NCI-H2029 (cell line): ENCODE results near the gene RYR1.
"Not testable (repeated sequence)": the region's sequence is repeated elsewhere in the genome, so short reads cannot be mapped to it uniquely, and the experiment has no call there.

Experiments used
- DNase-seq: peaks from one replicate; lab custom pipeline; 2025; lab: John Stamatoyannopoulos, UW

Gene RYR1

DNA sequence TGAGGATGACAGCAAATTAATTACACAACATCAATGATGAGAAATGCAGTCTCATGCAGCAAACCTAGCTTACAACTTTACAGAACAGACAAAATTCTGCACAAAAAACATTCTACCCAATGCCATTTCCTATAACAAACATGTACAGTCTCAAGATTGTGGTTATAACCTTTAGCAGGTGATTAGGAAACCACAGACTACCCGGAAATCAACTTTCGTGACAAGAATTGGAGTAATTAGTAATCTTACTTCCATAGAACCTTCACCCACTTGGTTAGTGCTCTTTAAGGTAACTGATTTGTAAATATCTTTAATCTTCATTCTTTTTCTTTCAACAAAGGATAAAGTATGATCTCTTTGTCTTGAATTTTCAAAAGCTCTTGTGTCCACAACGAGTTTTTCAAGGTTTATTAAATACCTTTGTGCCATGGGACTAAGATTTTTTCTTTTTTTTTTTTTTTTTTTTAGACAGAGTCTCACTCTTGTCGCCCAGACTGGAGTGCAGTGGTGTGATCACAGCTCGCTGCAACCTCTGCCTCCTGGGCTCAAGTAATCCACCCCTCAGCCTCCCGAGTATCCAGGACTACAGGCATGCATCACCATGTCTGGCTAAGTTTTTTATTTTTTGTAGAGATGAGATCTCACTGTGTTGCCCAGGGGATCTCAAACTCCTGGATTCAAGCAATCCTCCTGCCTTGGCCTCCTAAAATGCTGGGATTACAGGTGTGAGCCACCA, 105.5 kb downstream of the RYR1 start:
- DNase-seq: no peak

DNA sequence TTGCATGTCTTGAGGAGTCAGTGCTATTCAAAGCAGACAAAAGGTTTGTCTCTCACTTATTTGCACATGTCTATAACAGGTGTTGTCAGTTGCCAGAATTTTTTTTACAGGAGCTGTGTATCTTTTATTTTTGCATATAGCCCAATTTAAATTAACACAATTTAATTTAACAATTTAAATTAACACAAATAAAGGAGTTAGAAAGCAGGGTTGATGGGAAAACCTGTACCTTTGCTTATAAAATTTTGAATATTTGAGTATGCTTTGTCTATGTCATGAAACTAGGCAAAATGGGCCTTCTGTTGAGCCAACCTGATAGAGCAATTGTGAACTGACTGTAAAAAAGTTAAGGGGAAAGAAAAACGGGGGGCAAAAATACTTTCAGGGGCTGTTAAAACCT, 106.3 kb downstream of the RYR1 start:
- no peak for DNase-seq

DNA sequence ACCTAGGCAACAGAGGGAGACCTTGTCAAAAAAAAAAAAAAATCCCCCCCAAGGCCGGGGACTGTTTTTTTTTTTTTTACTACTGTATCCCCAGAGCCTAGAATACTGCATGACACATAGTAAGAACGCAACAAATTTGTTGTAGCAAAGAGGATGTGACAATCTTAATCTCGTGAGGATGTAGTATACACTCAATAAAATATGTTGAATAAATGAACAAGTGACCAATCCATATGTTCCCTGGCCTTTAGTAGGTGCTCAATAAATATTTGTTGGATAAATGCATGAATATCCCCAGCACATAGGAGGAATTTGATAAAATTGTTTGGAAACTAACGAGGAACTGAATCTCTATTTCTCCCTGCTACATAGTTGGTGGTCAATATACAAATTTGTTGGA, 108.5 kb downstream of the RYR1 start:
- no peak for DNase-seq

DNA sequence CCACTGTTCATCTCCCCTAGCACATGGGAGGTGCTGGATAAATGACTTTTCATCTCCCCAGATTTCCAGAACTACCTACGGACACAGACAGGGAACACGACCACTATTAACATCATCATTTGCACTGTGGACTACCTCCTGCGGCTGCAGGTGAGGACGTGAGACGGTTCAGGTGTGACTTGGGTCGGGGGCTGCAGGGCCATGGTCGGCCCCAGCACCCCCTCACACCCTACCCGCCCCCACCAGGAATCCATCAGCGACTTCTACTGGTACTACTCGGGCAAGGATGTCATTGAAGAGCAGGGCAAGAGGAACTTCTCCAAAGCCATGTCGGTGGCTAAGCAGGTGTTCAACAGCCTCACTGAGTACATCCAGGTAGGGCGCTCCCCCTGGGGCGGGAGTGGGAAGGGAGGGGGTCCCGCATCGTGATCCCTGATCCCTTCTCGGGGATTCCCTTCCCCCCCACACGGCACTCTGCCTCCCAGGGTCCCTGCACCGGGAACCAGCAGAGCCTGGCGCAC, 109.9 kb downstream of the RYR1 start:
- DNase-seq: no peak

DNA sequence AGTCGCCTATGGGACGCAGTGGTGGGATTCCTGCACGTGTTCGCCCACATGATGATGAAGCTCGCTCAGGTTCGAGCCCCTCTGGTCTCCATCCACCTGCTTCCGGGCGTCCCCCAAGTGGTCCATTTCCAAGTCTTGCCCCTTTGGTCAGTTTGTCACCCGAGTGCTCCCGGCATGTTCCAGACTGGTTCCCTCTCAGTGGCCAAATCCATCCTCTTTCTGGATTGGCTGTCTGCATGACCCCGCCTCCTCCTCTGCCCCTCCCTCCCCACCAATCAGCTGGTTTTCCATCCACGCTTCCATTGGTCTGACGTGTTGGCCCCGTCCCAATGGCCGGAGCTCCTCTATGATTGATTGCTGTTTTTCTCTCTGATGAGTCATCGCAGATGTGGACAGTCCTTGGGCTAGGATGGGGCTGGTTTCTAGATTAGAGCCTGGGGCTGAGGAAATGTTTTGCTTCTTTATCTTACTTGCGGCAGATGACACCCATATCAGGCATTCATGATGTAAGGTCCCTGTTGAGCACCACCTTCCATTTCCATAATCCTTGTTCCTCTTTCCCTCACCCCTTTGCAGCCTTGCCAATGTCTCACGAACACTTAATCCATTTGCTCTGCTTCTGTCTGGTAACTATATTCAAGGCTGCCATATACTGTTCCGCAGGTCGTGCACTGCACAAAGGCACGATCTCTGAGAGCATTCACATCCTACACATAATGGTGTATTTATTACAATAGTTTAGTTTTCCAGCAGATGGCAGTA, 110.5 kb downstream of the RYR1 start:
- no peak for DNase-seq

DNA sequence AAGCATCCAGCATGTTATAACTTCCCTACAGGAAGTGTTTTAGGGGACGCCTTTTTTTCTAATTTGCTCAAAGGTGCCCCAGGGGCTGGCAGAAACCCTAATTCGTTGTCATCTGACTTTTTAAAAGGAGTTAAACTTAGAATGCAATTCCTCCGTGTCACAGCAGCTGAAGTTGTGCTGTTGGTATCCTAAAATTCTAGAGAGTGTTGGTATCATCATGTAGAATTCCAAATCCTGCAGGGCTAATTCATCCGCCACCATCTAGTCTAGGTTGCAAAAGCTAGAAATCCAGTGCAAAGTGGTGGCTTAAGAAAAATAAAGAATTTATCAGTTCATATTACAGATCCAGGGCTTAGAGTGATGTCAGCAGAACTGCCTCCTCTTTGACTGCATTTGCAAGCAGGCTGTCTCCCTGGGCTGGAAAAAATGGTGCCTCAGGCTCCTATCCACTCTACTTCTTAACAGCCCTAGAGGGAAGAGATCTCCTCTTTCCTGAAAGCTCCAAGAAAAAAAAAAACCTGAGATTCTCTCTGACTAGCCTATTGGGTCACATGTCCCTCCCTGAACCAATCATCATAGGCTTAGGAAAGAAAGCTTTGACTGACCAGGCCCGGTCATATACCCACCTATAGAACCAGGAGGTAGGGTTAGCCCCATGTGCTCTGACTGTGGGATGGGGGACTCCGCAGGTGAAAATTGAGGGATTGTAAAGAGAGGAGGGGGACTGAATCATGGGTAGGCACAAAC, 111.3 kb downstream of the RYR1 start:
- peak; percentile 40 for DNase-seq

DNA sequence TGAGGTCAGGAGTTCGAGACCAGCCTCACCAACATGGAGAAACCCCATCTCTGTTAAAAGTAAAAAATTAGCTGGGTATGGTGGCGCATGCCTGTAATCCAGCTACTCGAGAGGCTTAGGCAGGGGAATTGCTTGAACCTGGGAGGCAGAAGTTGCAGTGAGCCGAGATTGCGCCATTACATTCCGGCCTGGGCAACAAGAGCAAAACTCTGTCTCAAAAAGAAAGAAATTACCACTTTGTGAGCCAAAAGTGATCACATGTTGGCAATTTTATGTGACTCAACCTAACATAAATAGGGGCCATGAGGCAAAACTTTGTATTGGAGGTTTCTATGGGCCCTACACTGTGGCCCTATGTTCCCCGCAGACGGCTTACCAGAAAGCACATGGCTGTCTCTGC, 112.1 kb downstream of the RYR1 start:
- no peak for DNase-seq

DNA sequence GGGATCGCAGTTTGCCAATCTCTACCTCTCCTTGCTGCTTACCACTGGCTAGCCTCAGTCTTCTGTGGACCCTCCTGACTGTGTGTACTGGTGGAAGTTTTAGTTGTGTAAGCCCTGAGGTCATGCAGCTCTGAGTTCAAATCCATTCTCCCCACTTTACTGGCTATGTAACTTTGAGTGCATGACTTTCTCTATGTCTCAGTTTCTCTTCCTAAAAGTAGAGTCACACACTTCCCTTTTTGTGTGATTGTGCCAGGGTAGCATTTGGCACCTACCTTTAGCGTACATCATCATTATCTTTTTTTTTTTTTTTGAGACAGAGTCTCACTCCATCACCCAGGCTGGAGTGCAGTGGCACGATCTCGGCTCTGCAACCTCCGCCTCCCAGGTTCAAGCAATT, 113.9 kb downstream of the RYR1 start:
- DNase-seq: no peak

DNA sequence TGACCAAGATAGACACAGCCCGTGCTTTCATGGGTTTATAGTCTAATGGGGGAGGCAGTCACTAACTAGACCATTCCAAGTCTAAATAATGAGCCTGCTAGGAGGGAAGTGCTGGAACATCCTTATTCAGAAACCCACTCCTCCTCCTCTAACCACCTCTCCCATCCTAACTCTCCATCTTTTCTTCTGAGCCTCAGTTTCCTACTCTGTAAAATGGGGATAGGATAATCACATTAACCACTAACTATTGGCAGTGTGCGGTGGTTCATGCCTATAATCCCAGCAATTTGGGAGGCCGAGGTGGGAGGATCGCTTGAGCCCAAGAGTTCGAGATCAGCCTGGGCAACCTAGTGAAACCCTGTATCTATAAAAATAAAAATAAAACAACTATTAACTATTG, 115.6 kb downstream of the RYR1 start:
- no peak for DNase-seq

DNA sequence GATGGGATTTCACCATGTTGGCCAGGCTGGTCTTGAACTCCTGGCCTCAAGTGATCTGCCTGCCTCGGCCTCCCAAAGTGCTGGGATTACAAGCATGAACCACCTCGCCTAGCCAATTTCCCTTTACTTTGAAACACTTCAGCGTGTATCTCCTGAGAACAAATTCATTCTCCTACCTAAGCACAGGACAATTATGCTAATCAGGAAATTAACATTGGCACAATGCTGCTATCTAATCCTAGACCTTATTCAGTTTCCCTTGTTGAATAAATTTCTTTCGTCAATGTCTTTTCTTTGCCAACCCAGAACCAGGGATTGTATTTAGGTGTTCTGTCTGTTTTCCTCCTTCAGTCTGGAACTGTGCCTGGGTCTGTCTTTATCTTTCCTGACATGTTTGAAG, 116.5 kb downstream of the RYR1 start:
- no peak for DNase-seq

DNA sequence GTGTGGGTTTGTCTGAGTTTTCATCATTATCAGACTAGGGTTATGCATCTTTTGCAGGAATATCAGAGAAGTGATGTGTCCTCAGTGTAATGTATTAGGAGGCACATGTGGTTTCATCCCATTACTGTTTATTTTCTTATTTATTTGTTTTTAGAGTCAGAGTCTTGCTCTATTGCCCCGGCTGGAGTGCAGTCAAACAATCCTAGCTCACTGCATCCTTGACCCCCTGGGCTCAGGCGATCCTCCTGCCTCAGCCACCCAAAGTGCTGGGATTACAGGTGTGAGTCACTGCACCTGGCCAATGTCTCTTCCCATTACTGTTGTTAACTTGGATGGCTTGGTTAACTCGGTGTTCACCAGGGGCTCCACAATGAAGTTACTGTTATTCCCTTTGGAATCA, 116.9 kb downstream of the RYR1 start:
- no peak for DNase-seq

DNA sequence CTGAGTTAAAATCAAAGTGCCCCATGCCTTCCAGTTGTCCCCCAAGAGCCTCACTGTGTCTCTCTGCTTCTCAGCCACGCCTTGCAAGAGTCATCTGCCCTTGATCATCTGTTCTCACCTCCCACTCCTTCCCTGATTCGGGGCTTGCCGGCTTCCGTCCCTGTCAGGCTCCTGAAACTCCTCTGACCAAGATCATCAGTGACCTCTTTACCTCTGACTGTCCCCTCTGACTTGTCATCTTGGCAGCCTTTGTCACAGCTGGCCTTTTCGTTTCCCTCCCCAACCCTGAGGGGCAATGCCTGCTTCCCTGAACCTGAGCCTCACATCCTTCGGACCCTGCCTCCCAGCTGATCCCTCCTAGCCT, 117.9 kb downstream of the RYR1 start:
- no peak for DNase-seq

DNA sequence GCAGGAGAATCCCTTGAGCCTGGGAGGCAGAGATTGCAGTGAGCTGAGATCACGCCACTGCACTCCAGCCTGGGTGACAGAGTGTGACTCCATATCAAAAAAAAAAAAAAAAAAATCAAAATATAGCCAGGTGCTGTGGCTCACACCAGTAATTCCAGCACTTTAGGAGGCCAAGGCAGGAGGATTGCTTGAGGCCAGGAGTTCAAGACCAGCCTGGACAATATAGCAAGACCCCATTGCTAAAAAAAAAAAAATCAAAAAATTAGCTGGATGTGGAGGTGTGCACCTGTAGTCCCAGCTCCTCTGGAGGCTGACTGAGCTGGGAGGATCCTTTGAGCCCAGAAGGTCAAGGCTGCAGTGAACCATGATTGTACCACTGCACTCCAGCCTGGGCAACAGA, 119.7 kb downstream of the RYR1 start:
- not testable (repeated sequence) for DNase-seq

DNA sequence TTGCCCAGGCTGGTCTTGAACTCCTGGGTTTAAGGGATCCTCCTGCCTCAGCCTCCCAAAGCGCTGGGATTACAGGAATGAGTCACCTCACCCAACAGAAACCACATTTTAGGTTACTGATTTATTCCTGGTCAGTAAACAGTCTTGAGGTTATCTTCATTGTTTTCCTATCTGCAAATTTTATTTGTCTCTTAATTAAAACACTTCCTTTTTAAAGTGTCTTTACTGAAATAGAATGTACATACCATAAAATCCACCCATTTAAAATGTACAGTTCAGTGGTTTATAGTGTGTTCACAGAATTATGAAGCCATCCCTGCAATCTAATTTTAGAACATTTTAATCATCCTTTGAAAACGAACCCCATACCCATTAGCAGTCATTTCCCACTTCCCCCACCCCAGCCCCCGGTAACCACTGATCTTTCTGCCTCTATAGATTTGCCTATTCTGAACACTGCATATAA, 121.2 kb downstream of the RYR1 start:
- no peak for DNase-seq

DNA sequence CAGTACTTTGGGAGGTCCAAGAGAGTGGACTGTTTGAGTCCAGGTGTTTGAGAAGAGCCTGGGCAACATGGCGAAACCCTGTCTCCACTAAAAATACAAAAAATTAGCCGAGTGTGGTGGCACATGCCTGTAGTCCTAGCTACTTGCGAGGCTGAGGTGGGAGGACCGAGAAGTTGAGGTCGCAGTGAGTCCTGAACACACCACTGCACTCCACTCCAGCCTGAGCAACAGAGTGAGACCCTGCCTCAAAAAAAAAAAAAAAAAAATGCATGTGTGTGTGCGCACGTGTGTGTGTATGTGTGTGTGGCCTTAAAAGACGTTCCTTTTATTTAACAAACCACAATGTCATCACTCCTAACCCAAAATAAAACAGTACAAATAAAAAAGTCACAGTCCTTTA, 121.7 kb downstream of the RYR1 start:
- no peak for DNase-seq

DNA sequence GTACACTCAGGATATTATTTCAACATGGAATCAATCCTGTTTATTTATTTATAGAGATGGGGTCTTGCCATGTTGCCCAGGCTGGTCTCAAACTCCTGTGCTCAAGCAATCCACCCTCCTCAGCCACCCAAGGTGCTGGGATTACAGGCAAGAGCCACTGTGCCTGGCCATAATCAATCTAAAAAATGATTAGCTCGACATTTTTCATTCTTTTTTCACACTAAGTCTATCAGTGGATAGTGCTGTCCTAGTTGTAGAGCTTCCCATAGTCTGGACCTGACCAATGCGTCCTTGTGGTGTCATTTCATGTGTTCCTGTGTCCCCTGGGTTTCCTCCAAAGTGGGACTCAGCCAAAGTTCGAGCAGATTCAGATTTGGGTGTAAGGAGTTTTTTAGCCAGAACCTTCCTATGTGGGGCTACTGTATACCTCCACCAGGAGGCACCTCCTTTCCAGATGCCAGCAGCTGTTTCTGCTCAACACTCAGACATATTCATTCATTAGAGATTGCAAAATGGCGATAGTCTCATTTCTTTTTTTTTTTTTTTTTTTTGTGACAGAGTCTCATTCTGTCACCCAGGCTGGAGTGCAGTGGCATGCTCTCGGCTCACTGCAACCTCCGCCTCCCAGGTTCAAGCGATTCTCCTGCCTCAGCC, 123.2 kb downstream of the RYR1 start:
- DNase-seq: no peak

DNA sequence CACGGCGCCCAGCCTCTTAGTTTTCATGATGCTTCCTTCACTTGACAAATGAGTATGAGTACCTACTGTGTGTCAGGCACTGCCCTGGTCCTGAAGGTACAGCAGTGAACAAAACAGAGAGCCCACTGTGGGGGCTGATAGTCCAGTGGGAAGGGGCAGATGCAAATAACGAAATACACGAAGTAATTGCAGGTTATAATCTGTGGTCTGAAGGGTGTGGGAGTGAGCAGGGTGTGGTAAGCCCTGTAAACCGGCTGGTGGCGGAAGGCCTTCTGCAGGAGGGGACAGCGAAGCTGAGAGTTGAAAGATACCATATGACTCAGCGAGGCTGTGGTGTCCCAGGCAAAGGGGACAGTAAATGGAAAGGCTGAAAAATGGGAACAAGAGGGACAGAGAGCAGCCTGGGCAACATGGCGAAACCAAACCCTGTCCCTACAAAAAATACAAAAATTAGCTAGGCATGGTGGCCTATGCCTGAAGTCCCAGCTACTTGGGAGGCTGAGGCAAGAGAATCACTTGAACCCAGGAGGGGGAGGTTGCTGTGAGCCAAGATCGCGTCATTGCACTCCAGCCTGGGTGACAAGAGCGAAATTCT, 123.8 kb downstream of the RYR1 start:
- no peak for DNase-seq

DNA sequence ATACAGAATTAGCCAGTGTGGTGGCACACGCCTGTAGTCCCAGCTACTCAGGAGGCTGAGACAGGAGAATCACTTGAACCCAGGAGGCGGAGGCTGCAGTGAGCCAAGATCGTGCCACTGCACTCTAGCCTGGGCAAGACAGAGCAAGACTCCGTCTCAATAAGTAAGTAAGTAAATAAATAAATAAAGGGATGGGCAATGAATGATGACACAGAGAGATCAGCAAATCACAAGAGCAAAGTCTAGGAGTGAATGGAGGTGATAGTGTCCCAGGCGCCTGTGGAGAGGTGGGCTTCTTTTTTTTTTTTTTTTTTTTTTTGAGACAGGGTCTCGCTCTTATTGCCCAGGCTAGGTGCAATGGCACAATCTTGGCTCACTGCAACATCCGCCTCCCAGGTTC, 125.4 kb downstream of the RYR1 start:
- not testable (repeated sequence) for DNase-seq

DNA sequence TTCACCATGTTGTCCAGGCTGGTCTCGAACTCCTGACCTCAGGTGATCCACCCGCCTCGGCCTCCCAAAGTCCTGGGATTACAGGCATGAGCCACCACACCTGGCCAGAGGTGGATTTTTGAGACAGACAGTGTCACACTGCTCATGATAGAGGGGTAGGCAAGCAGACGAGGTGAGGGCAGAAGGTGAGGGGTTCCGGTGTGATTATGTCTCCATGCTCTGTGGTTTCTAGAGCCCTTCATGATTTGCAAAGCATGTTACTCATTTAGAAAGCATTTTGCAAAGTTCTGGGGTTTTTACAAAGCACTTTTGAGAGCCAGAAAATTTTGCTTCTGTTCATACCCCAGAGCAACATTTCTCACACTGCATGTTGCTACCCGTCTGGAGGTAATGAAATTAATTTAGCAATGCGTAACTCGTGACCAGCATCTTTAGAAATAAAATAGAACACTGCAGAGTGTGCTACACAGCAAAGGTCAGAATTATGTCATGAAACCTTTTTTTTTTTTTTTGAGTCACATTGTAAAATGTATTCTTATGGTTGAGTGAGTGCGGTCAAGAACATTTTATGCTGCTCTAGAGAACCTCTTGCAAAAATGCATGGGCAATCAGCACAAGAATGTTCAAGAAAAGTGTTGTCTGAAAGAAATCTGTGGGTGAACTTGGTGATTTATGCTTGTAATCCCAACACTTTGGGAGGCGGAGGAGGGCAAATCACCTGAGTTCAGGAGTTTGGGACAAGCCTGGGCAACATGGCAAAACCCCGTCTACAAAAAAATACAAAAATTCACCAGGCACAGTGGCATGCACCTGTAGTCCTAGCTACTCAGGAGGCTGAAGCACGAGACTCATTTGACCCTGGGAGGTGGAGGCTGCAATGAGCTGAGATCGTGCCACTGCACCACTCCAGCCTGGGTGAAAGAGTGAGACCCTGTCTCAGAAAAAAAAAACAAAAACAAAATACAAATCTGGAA, 126.2 kb downstream of the RYR1 start:
- no peak for DNase-seq

DNA sequence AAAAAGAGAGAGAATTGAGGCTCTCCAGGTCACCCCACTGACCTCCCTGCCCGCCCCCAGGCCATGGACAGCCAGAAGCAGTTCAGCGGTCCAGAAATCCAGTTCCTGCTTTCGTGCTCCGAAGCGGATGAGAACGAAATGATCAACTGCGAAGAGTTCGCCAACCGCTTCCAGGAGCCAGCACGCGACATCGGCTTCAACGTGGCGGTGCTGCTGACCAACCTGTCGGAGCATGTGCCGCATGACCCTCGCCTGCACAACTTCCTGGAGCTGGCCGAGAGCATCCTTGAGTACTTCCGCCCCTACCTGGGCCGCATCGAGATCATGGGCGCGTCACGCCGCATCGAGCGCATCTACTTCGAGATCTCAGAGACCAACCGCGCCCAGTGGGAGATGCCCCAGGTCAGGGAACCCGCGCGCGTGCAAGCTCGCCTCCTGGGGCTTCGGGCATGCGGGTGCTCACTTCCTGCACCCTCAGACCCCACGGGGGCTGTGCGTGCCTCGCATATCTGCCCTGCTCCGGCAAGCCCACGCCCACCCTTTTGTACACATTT, 127.6 kb downstream of the RYR1 start:
- no peak for DNase-seq
